Measurements from ENCODE around the gene UBXN10. TPM values are rescaled to one million over a fixed set of nuclear protein-coding genes. Genes with fewer than 3 reads are reported as not detected.

UBXN10 gene
- total RNA-seq, 1 donor from 2014 or later = 0.52 TPM

GRCh38 chr1:20142001-20142710, 43.7 kb upstream of the UBXN10 start:
- H3K36me3 ChIP-seq (ENCODE audit: control insufficient read depth in 3 of 3, insufficient read depth in 3 of 3, low read length in 3 of 3) = no peaks in the 10 kb centered on the region
- peaks cover 3 to 19% (median 8%) of the 10 kb centered on the region in 3 donors for H3K27me3 ChIP-seq (ENCODE audit: control insufficient read depth in 3 of 3, insufficient read depth in 3 of 3, low read length in 3 of 3)
- H3K4me1 ChIP-seq (ENCODE audit: control insufficient read depth in 3 of 3, insufficient read depth in 3 of 3, low read length in 3 of 3) = no peaks in the 10 kb centered on the region
- H3K27ac ChIP-seq (ENCODE audit: low read depth, low read length) = no peak overlapping the region
- no peak overlapping the region for H3K4me3 ChIP-seq (ENCODE audit: low read length in 3 of 3)
- H3K9ac ChIP-seq (ENCODE audit: low read depth in 1 of 3, low read length in 3 of 3) = no peak overlapping the region
- no peaks in the 10 kb centered on the region for H3K9me3 ChIP-seq (ENCODE audit: control insufficient read depth in 3 of 3, low read length in 3 of 3)

- no peak overlapping the region for H3K9ac ChIP-seq (ENCODE audit: low read depth in 1 of 3, low read length in 3 of 3)
- H3K4me1 ChIP-seq (ENCODE audit: control insufficient read depth in 3 of 3, insufficient read depth in 3 of 3, low read length in 3 of 3) = no peaks in the 10 kb centered on the region
- H3K27ac ChIP-seq (ENCODE audit: low read depth, low read length) = no peak overlapping the region
- no peaks in the 10 kb centered on the region for H3K36me3 ChIP-seq (ENCODE audit: control insufficient read depth in 3 of 3, insufficient read depth in 3 of 3, low read length in 3 of 3)
- no peaks in the 10 kb centered on the region for H3K9me3 ChIP-seq (ENCODE audit: control insufficient read depth in 3 of 3, low read length in 3 of 3)
- H3K4me3 ChIP-seq (ENCODE audit: low read length in 3 of 3) = no peak overlapping the region
- peaks cover 3 to 19% (median 8%) of the 10 kb centered on the region in 3 donors for H3K27me3 ChIP-seq (ENCODE audit: control insufficient read depth in 3 of 3, insufficient read depth in 3 of 3, low read length in 3 of 3)
These were observed 42.6 kb upstream of the UBXN10 start for GRCh38 chr1:20143318-20143717.

DNA sequence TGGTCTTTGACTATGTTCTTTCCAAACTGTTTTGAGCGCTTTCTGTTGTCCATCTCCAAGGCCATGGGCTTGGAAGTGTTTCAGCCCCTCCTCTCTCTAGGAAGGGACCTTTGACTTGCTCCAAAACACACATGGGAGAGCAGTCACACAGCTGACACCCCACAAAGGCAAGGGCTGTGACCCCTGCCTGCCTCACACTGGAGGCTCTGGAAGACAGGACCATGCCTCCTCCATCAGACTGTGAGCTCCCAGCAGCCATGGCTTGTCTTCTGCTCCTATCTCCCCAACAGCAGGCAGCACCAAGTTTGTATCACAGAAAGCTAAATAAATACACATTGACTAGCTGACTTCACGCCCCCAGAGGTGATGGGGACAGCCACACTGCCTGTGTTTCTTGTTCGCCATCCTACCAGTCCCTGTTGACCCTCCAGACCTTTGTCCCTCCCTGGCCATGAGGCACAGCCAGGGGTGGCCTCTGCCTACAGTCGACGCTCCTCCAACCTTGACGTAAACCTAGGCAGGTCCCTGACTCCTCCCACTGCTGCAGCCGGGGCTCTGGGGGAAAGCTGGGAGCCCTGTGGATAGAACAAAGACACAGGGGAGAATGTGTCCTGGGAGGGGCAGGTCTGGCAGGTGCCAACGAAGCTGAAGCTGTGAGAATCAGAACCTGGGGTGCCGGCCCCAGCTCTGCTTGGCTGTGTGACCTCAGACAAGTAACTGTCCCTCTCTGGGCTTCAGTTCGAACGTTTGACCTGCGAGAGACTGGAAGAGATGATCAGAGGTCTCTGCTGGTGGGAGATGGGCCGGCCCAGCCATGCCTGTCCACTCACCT, 41.9 kb upstream of the UBXN10 start:
- H3K27ac ChIP-seq (ENCODE audit: low read depth, low read length) = no peak overlapping the region
- no peaks in the 10 kb centered on the region for H3K9me3 ChIP-seq (ENCODE audit: control insufficient read depth in 3 of 3, low read length in 3 of 3)
- H3K4me3 ChIP-seq (ENCODE audit: low read length in 3 of 3) = no peak overlapping the region
- H3K9ac ChIP-seq (ENCODE audit: low read depth in 1 of 3, low read length in 3 of 3) = no peak overlapping the region
- H3K36me3 ChIP-seq (ENCODE audit: control insufficient read depth in 3 of 3, insufficient read depth in 3 of 3, low read length in 3 of 3) = no peaks in the 10 kb centered on the region
- H3K27me3 ChIP-seq (ENCODE audit: control insufficient read depth in 3 of 3, insufficient read depth in 3 of 3, low read length in 3 of 3) = peaks cover 3 to 23% (median 8%) of the 10 kb centered on the region in 3 donors
- H3K4me1 ChIP-seq (ENCODE audit: control insufficient read depth in 3 of 3, insufficient read depth in 3 of 3, low read length in 3 of 3) = no peaks in the 10 kb centered on the region

GRCh38 chr1:20147846-20148570, 37.9 kb upstream of the UBXN10 start:
- H3K27ac ChIP-seq (ENCODE audit: low read depth, low read length) = no peak overlapping the region
- no peak overlapping the region for H3K4me3 ChIP-seq (ENCODE audit: low read length in 3 of 3)
- H3K9ac ChIP-seq (ENCODE audit: low read depth in 1 of 3, low read length in 3 of 3) = no peak overlapping the region

GRCh38 chr1:20148571-20149500, 37.1 kb upstream of the UBXN10 start:
- H3K9ac ChIP-seq (ENCODE audit: low read depth in 1 of 3, low read length in 3 of 3) = no peak overlapping the region
- no peaks in the 10 kb centered on the region for H3K9me3 ChIP-seq (ENCODE audit: control insufficient read depth in 3 of 3, low read length in 3 of 3)
- H3K4me3 ChIP-seq (ENCODE audit: low read length in 3 of 3) = no peak overlapping the region
- peaks cover 0 to 18% (median 8%) of the 10 kb centered on the region in 3 donors for H3K27me3 ChIP-seq (ENCODE audit: control insufficient read depth in 3 of 3, insufficient read depth in 3 of 3, low read length in 3 of 3)
- no peak overlapping the region for H3K27ac ChIP-seq (ENCODE audit: low read depth, low read length)
- peaks cover 13 to 14% (median 14%) of the 10 kb centered on the region in 3 donors for H3K4me1 ChIP-seq (ENCODE audit: control insufficient read depth in 3 of 3, insufficient read depth in 3 of 3, low read length in 3 of 3)
- no peaks in the 10 kb centered on the region for H3K36me3 ChIP-seq (ENCODE audit: control insufficient read depth in 3 of 3, insufficient read depth in 3 of 3, low read length in 3 of 3)

More at GRCh38 chr1:20147846-20148570, 37.9 kb upstream of the UBXN10 start:
- Histone ChIP-seq H3K9me3 (ENCODE audit: control insufficient read depth in 3 of 3, low read length in 3 of 3) (no peaks in the 10 kb centered on the region), H3K4me1 (ENCODE audit: control insufficient read depth in 3 of 3, insufficient read depth in 3 of 3, low read length in 3 of 3) (peaks cover 12 to 13% (median 12%) of the 10 kb centered on the region in 3 donors), H3K27me3 (ENCODE audit: control insufficient read depth in 3 of 3, insufficient read depth in 3 of 3, low read length in 3 of 3) (peaks cover 0 to 20% (median 8%) of the 10 kb centered on the region in 3 donors), H3K36me3 (ENCODE audit: control insufficient read depth in 3 of 3, insufficient read depth in 3 of 3, low read length in 3 of 3) (no peaks in the 10 kb centered on the region)

GRCh38 chr1:20149601-20150325, 36.1 kb upstream of the UBXN10 start:
- Histone ChIP-seq H3K36me3 (ENCODE audit: control insufficient read depth in 3 of 3, insufficient read depth in 3 of 3, low read length in 3 of 3) (no peaks in the 10 kb centered on the region), H3K9ac (ENCODE audit: low read depth in 1 of 3, low read length in 3 of 3) (no peak overlapping the region), H3K27ac (ENCODE audit: low read depth, low read length) (no peak overlapping the region), H3K9me3 (ENCODE audit: control insufficient read depth in 3 of 3, low read length in 3 of 3) (no peaks in the 10 kb centered on the region), H3K4me3 (ENCODE audit: low read length in 3 of 3) (no peak overlapping the region), H3K4me1 (ENCODE audit: control insufficient read depth in 3 of 3, insufficient read depth in 3 of 3, low read length in 3 of 3) (peaks cover 13 to 19% (median 16%) of the 10 kb centered on the region in 3 donors), H3K27me3 (ENCODE audit: control insufficient read depth in 3 of 3, insufficient read depth in 3 of 3, low read length in 3 of 3) (peaks cover 0 to 18% (median 3%) of the 10 kb centered on the region in 3 donors)

- no peak overlapping the region for H3K9ac ChIP-seq (ENCODE audit: low read depth in 1 of 3, low read length in 3 of 3)
- H3K9me3 ChIP-seq (ENCODE audit: control insufficient read depth in 3 of 3, low read length in 3 of 3) = no peaks in the 10 kb centered on the region
- H3K4me1 ChIP-seq (ENCODE audit: control insufficient read depth in 3 of 3, insufficient read depth in 3 of 3, low read length in 3 of 3) = peaks cover 13 to 19% (median 16%) of the 10 kb centered on the region in 3 donors
- no peaks in the 10 kb centered on the region for H3K36me3 ChIP-seq (ENCODE audit: control insufficient read depth in 3 of 3, insufficient read depth in 3 of 3, low read length in 3 of 3)
- no peak overlapping the region for H3K4me3 ChIP-seq (ENCODE audit: low read length in 3 of 3)
- peaks cover 0 to 18% (median 3%) of the 10 kb centered on the region in 3 donors for H3K27me3 ChIP-seq (ENCODE audit: control insufficient read depth in 3 of 3, insufficient read depth in 3 of 3, low read length in 3 of 3)
- H3K27ac ChIP-seq (ENCODE audit: low read depth, low read length) = no peak overlapping the region
These were observed 35.6 kb upstream of the UBXN10 start for GRCh38 chr1:20150326-20150705.

DNA sequence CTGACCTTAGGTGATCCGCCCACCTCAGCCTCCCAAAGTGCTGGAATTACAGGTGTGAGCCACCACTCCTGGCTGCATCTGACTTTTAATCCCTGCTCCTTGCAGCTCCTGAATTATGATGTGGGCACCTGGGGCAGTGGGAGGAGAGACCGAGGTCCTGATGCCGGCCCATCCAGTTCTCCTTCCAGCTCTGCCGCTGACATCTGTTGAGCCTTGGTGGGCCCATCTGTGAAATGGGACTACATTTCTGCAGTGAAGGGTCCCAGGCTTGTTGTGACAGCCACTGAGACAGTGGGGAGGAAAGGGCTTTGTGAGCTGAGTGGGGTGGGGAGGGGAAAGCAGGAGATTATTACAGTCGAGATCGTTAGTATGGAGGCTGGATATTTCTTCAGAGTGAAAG, 34.9 kb upstream of the UBXN10 start:
- Histone ChIP-seq H3K9ac (ENCODE audit: low read depth in 1 of 3, low read length in 3 of 3) (no peak overlapping the region), H3K4me3 (ENCODE audit: low read length in 3 of 3) (no peak overlapping the region), H3K27ac (ENCODE audit: low read depth, low read length) (no peak overlapping the region), H3K36me3 (ENCODE audit: control insufficient read depth in 3 of 3, insufficient read depth in 3 of 3, low read length in 3 of 3) (no peaks in the 10 kb centered on the region), H3K4me1 (ENCODE audit: control insufficient read depth in 3 of 3, insufficient read depth in 3 of 3, low read length in 3 of 3) (peaks cover 13 to 19% (median 16%) of the 10 kb centered on the region in 3 donors), H3K27me3 (ENCODE audit: control insufficient read depth in 3 of 3, insufficient read depth in 3 of 3, low read length in 3 of 3) (peaks cover 0 to 18% (median 3%) of the 10 kb centered on the region in 3 donors), H3K9me3 (ENCODE audit: control insufficient read depth in 3 of 3, low read length in 3 of 3) (no peaks in the 10 kb centered on the region)

Measured in skeletal muscle tissue (tissue), 4 donors.